Natural killer cell treated with Interleukin-12 subunit alpha and Interleukin-12 subunit beta and Interleukin-15 and Interleukin-18, amount 100 ng/mL, for 72 hours (primary cell): ENCODE measurements around the gene SERPINB7. TPM values are rescaled to one million over a fixed set of nuclear protein-coding genes. Genes with fewer than 3 reads are reported as not detected.

Source experiments
- ATAC-seq, 2 donors: fragments of 150-1000 bp; cut with Tn5 transposase in 1 of 2; sonication (Bioruptor Pico), chemical (Tn5 transposase) in 1 of 2; 2 replicates each; pipeline ENCODE4 v1.10.0; 2021
- DNase-seq: peaks from one replicate; pipeline ENCODE4 v3.0.0; 2022; ENCODE audit warnings: low spot score
- H3K27ac Mint-ChIP-seq, 2 donors: 1 replicate in 1 of 2; 2 replicates in 1 of 2; pipeline ENCODE4 v1.8.0; 2022; ENCODE audit warnings: mixed read lengths in 2 of 2, mild to moderate bottlenecking in 1 of 2, moderate library complexity in 1 of 2
- H3K27me3 Mint-ChIP-seq, 2 donors: 1 replicate in 1 of 2; 2 replicates in 1 of 2; pipeline ENCODE4 v1.8.0; 2022; ENCODE audit warnings: mixed read lengths in 2 of 2
- H3K36me3 Mint-ChIP-seq: one replicate; pipeline ENCODE4 v1.8.0; 2022; ENCODE audit warnings: mixed read lengths
- H3K4me1 Mint-ChIP-seq, 2 donors: 1 replicate in 1 of 2; 2 replicates in 1 of 2; pipeline ENCODE4 v1.8.0; 2022; ENCODE audit warnings: low read depth in 2 of 2, mixed read lengths in 2 of 2, mild to moderate bottlenecking in 1 of 2
- H3K4me3 Mint-ChIP-seq: one replicate; pipeline ENCODE4 v1.8.0; 2022; ENCODE audit warnings: mixed read lengths
- H3K9me3 Mint-ChIP-seq: 2 replicates; pipeline ENCODE4 v1.8.0; 2022; ENCODE audit warnings: mixed read lengths
- total RNA-seq, 2 donors: library from RNA; stranded (reverse); gene quantifications; one replicate each; pipeline ENCODE4 v1.2.3, GENCODE V29; 2022

The SERPINB7 gene
- total RNA-seq, 2 donors from 2014 or later: not detected

GRCh38 chr18:63762518-63762917 lies 12.7 kb upstream of the SERPINB7 start:
- no peak for DNase-seq
- Mint-ChIP-seq H3K27ac (no peak overlapping the region), H3K4me1 (no peaks in the 10 kb centered on the region), H3K27me3 (peaks cover 8 to 22% of the 10 kb centered on the region in 2 donors), H3K4me3 (no peak overlapping the region), H3K9me3 (peaks cover 15% of the 10 kb centered on the region), H3K36me3 (peaks cover 14% of the 10 kb centered on the region)
- ATAC-seq: no peak

GRCh38 chr18:63763831-63764600 lies 11.2 kb upstream of the SERPINB7 start:
- Mint-ChIP-seq H3K27ac (no peak overlapping the region), H3K27me3 (peaks cover 13 to 36% of the 10 kb centered on the region in 2 donors)

DNA sequence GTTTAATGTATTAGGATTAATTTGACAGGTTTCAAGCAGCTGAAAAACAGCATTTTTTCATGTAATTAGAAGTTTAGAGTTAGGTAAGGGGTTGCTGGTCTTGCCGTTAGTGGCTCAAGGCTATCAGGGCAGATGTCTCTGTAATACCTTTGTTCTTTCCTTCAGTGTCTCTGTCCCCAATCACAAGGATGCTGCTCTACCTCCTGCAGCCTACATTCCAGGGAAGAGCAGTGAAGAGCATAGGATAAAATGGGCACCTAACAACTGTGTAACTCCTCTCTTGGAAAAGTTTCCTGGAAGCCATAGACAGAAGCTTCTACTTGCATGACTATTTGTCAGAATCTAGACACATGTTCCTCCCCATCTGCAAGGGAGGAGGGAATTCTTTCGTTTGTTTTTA lies 9.4 kb upstream of the SERPINB7 start:
- no peaks in the 10 kb centered on the region for H3K4me1 Mint-ChIP-seq
- H3K9me3 Mint-ChIP-seq: peaks cover 5% of the 10 kb centered on the region
- no peak for DNase-seq
- H3K27ac Mint-ChIP-seq: no peak overlapping the region
- peaks cover 10% of the 10 kb centered on the region for H3K36me3 Mint-ChIP-seq
- peaks cover 16 to 46% of the 10 kb centered on the region in 2 donors for H3K27me3 Mint-ChIP-seq
- ATAC-seq: no peak
- H3K4me3 Mint-ChIP-seq: no peak overlapping the region

More at GRCh38 chr18:63763831-63764600, 11.2 kb upstream of the SERPINB7 start:
- ATAC-seq: no peak
- H3K36me3 Mint-ChIP-seq: peaks cover 20% of the 10 kb centered on the region
- DNase-seq: no peak
- no peak overlapping the region for H3K4me3 Mint-ChIP-seq
- peaks cover 15% of the 10 kb centered on the region for H3K9me3 Mint-ChIP-seq
- H3K4me1 Mint-ChIP-seq: no peaks in the 10 kb centered on the region

DNA sequence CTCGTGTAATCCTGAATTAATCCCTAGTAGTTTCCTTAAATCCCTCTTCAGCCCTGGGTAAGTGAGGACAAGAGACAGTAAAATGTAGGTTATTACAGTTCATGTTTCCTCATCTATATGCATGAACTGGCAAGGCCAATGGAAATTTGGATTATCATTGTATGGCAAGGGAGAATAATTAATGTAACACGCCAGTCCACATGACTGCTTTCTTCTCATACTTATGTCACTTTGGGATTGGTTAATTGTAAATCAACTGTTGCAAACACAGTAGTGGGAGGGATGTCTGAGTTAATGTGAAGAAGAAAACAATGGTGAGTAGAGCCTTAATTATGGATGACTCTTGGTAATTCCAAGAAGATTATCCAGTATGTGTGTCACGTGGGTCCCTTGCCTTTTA lies 1.7 kb upstream of the SERPINB7 start:
- Mint-ChIP-seq H3K36me3 (no peaks in the 10 kb centered on the region), H3K9me3 (no peaks in the 10 kb centered on the region), H3K27ac (no peak overlapping the region), H3K4me1 (no peaks in the 10 kb centered on the region), H3K27me3 (peaks cover 30 to 46% of the 10 kb centered on the region in 2 donors), H3K4me3 (no peak overlapping the region)
- DNase-seq: no peak
- no peak for ATAC-seq

DNA sequence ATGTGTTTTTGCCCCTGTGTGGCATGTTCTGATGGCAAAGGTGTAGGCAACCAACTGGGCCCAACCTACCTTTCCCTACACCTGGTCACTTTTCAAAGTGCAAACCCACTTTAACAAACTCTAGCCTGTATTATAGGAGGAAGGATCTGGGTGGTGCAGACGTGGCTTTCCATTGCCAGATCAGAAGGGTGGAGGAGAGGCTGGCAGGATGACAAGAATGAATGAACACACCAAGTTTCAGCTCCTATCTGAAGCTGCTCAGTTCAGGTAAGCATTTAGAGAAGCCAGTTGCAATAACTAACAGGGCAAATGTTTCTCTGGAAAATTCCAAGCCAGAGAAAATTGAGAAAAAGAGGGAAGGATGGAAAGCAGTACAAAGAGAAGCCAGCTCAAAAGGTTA lies 707 bp upstream of the SERPINB7 start:
- H3K9me3 Mint-ChIP-seq: no peaks in the 10 kb centered on the region
- no peak overlapping the region for H3K27ac Mint-ChIP-seq
- DNase-seq (no peak), ATAC-seq (no peak)
- H3K4me3 Mint-ChIP-seq: no peak overlapping the region
- H3K27me3 Mint-ChIP-seq: peaks cover 28 to 41% of the 10 kb centered on the region in 2 donors
- no peaks in the 10 kb centered on the region for H3K36me3 Mint-ChIP-seq
- H3K4me1 Mint-ChIP-seq: no peaks in the 10 kb centered on the region

- Mint-ChIP-seq H3K27me3 (peaks cover 13 to 14% of the 10 kb centered on the region in 2 donors), H3K9me3 (no peaks in the 10 kb centered on the region), H3K4me1 (no peaks in the 10 kb centered on the region)
These were observed 4.2 kb downstream of the SERPINB7 start for GRCh38 chr18:63779386-63779785.

DNA sequence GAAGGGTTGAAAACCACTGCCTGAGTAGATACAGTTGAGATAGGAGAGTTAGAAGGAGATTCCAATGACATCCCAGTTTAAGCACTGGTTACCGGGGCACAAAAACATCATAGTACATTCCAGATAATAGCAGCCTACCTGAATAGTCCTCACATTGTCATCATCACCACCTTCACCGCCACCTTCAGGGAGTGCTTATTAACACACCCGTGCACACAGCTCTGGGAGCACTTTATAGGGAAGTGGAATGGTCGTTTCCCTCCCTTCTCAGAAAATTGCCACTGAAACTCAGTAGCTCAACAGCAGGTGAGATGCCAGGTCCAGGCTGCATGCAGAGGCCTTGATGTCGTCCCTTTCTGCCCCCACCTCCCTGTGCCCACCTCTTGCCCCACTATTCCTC lies 8.2 kb downstream of the SERPINB7 start:
- Mint-ChIP-seq H3K4me1 (peaks cover 3 to 4% of the 10 kb centered on the region in 2 donors), H3K27ac (no peak overlapping the region)
- no peak for DNase-seq

More at GRCh38 chr18:63779386-63779785, 4.2 kb downstream of the SERPINB7 start:
- Mint-ChIP-seq H3K4me3 (no peak overlapping the region), H3K36me3 (no peaks in the 10 kb centered on the region), H3K27ac (no peak overlapping the region)
- ATAC-seq: no peak
- DNase-seq: no peak

DNA sequence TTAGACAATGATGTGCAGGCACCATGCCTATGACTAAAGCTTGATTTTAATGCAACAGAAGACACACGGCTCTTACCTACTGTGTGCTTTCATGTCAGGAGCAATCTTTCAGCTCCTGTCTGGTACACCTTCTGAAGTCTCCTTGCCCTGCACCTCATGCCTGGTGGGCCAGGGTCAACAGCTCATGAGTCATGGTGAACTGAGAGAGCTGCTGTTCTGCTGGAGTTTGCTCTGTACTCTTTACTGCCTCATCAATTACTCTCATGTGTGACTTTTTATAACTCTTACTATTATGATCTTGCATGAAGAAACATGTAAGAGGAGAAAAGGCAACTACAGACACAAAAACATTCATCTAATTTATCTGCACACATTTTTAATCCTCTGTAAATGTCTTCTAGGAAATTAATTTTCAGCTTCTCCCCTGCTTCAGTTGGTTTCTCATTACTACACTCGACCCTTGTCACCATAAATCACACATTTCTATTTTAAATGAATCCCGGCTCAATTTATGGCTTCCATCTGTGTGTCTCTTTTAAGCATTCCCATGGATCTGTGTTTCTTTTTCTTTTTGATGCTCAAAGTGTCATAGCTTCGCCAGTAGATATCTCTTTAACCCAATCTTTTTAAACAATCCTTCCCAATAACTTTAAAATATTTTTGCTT lies 9.7 kb downstream of the SERPINB7 start:
- H3K4me1 Mint-ChIP-seq: peaks cover 12 to 13% of the 10 kb centered on the region in 2 donors
- H3K27me3 Mint-ChIP-seq: peaks cover 0 to 7% of the 10 kb centered on the region in 2 donors
- no peaks in the 10 kb centered on the region for H3K36me3 Mint-ChIP-seq
- H3K27ac Mint-ChIP-seq: no peak overlapping the region
- ATAC-seq (no peak), DNase-seq (no peak)
- H3K4me3 Mint-ChIP-seq: no peak overlapping the region
- no peaks in the 10 kb centered on the region for H3K9me3 Mint-ChIP-seq

More for the DNA sequence above, 8.2 kb downstream of the SERPINB7 start:
- Mint-ChIP-seq H3K9me3 (no peaks in the 10 kb centered on the region), H3K4me3 (no peak overlapping the region), H3K27me3 (peaks cover 0 to 7% of the 10 kb centered on the region in 2 donors), H3K36me3 (no peaks in the 10 kb centered on the region)
- no peak for ATAC-seq

GRCh38 chr18:63787673-63788072 lies 12.5 kb downstream of the SERPINB7 start:
- peak in 1 of 2 donors; percentile 39 for ATAC-seq
- H3K9me3 Mint-ChIP-seq: no peaks in the 10 kb centered on the region

DNA sequence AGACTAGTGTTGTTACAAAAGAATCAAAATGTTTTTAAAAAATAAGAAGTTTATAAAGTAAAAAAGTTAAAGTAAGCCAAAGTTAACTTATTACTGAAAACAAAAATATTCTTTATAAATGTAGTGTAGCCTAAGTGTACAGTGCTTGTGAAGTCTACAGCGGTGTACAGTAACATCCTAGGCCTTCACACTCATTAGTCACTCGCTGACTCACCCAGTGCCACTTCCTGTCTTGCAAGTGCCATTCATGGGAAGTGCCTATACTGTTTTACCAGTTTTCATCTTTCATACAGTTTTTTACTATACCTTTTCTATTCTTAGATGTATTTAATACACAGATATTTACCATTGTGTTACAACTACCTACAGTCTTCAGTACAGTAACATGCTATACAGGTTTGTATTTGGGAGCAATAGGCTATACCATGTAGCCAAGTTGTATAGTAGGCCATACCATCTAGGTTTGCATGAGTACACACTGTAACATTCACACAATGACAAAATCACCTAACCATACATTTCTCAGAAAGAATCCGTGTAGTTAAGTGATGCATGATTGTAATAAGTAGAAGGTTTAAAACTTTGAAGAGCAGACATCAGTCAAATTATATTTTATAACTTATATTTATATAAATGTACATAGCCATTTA lies 13.4 kb downstream of the SERPINB7 start:
- no peaks in the 10 kb centered on the region for H3K36me3 Mint-ChIP-seq
- H3K4me3 Mint-ChIP-seq: peak overlapping the region; percentile 33
- ATAC-seq (peak; percentile 100), DNase-seq (peak; percentile 89)
- H3K27me3 Mint-ChIP-seq: peaks cover 0 to 8% of the 10 kb centered on the region in 2 donors
- peaks cover 13 to 14% of the 10 kb centered on the region in 2 donors for H3K4me1 Mint-ChIP-seq
- no peaks in the 10 kb centered on the region for H3K9me3 Mint-ChIP-seq
- H3K27ac Mint-ChIP-seq: peak overlapping the region; percentile 53 to 64

More at GRCh38 chr18:63787673-63788072, 12.5 kb downstream of the SERPINB7 start:
- H3K4me3 Mint-ChIP-seq: no peak overlapping the region
- no peaks in the 10 kb centered on the region for H3K36me3 Mint-ChIP-seq
- H3K27ac Mint-ChIP-seq: peak overlapping the region; percentile 64 to 75
- DNase-seq: no peak
- H3K27me3 Mint-ChIP-seq: peaks cover 0 to 5% of the 10 kb centered on the region in 2 donors
- peaks cover 12 to 13% of the 10 kb centered on the region in 2 donors for H3K4me1 Mint-ChIP-seq

GRCh38 chr18:63789327-63789726 lies 14.1 kb downstream of the SERPINB7 start:
- ATAC-seq (no peak), DNase-seq (no peak)
- H3K9me3 Mint-ChIP-seq: no peaks in the 10 kb centered on the region
- H3K36me3 Mint-ChIP-seq: no peaks in the 10 kb centered on the region
- peaks cover 0 to 8% of the 10 kb centered on the region in 2 donors for H3K27me3 Mint-ChIP-seq
- peak overlapping the region; percentile 4 for H3K4me3 Mint-ChIP-seq
- peak overlapping the region; percentile 53 to 64 for H3K27ac Mint-ChIP-seq
- H3K4me1 Mint-ChIP-seq: peaks cover 13 to 14% of the 10 kb centered on the region in 2 donors

- no peak overlapping the region for H3K27ac Mint-ChIP-seq
- no peaks in the 10 kb centered on the region for H3K36me3 Mint-ChIP-seq
- no peak overlapping the region for H3K4me3 Mint-ChIP-seq
- ATAC-seq (no peak), DNase-seq (no peak)
- H3K4me1 Mint-ChIP-seq: peaks cover 0 to 2% of the 10 kb centered on the region in 2 donors
- no peaks in the 10 kb centered on the region for H3K9me3 Mint-ChIP-seq
- H3K27me3 Mint-ChIP-seq: peaks cover 0 to 6% of the 10 kb centered on the region in 2 donors
These were observed 20.4 kb downstream of the SERPINB7 start for GRCh38 chr18:63795606-63796005.

DNA sequence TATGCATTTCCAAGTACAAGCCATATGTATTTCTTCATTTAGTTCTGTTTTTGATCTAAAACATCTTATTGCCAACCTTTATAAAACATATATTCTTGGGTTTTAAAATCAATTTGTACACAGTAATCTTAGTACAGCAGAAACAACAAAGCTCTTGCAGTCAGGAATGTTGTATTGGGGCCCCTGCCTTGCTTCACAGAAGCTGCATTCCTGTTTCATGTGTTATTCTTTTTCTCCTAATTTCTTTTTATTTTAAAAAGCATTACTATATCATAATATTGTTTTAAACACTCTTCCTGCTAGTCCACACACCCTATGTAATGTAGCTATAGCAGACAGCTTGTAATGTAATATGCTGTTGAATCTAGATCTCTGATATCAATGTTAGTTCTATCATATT lies 24.0 kb downstream of the SERPINB7 start:
- no peaks in the 10 kb centered on the region for H3K9me3 Mint-ChIP-seq
- H3K36me3 Mint-ChIP-seq: no peaks in the 10 kb centered on the region
- no peak overlapping the region for H3K4me3 Mint-ChIP-seq
- no peak overlapping the region for H3K27ac Mint-ChIP-seq
- H3K4me1 Mint-ChIP-seq: no peaks in the 10 kb centered on the region
- H3K27me3 Mint-ChIP-seq: peaks cover 0 to 13% of the 10 kb centered on the region in 2 donors
- no peak for ATAC-seq
- DNase-seq: no peak

GRCh38 chr18:63801343-63801742 lies 26.1 kb downstream of the SERPINB7 start:
- Mint-ChIP-seq H3K36me3 (no peaks in the 10 kb centered on the region), H3K27ac (no peak overlapping the region), H3K9me3 (no peaks in the 10 kb centered on the region), H3K4me1 (no peaks in the 10 kb centered on the region), H3K27me3 (peaks cover 0 to 17% of the 10 kb centered on the region in 2 donors), H3K4me3 (no peak overlapping the region)
- DNase-seq (no peak), ATAC-seq (no peak)
